NCI-H1105 (cell line): ENCODE results near the gene AGBL4.
"Not testable (repeated sequence)": the region's sequence is repeated elsewhere in the genome, so short reads cannot be mapped to it uniquely, and the experiment has no call there.

Source experiments
- DNase-seq: peaks from one replicate; lab custom pipeline; 2025; lab: John Stamatoyannopoulos, UW

Gene AGBL4

GRCh38 chr1:49028396-49028795 lies 995.4 kb downstream of the AGBL4 start:
- no peak for DNase-seq

- DNase-seq, result no peak
Measured at GRCh38 chr1:49026230-49026811, 997.4 kb downstream of the AGBL4 start.

GRCh38 chr1:49016030-49016977 lies 1007.5 kb downstream of the AGBL4 start:
- no peak for DNase-seq

GRCh38 chr1:49013079-49013478 lies 1010.7 kb downstream of the AGBL4 start:
- DNase-seq, result no peak

GRCh38 chr1:49002981-49003380 lies 1020.8 kb downstream of the AGBL4 start:
- DNase-seq, result not testable (repeated sequence)

- DNase-seq, result no peak
Measured at GRCh38 chr1:48999321-48999720, 1024.4 kb downstream of the AGBL4 start.

- DNase-seq, result no peak
Measured at GRCh38 chr1:48996311-48996710, 1027.4 kb downstream of the AGBL4 start.

GRCh38 chr1:48988633-48989197 lies 1035.0 kb downstream of the AGBL4 start:
- DNase-seq, result no peak

GRCh38 chr1:48979940-48980339 lies 1043.8 kb downstream of the AGBL4 start:
- DNase-seq, result no peak

- DNase-seq, result no peak
Measured at GRCh38 chr1:48978413-48978812, 1045.3 kb downstream of the AGBL4 start.

GRCh38 chr1:48977273-48977672 lies 1046.5 kb downstream of the AGBL4 start:
- DNase-seq, result no peak

GRCh38 chr1:48969971-48970370 lies 1053.8 kb downstream of the AGBL4 start:
- no peak for DNase-seq

GRCh38 chr1:48967318-48967717 lies 1056.4 kb downstream of the AGBL4 start:
- no peak for DNase-seq

- no peak for DNase-seq
Measured at GRCh38 chr1:48966583-48966982, 1057.2 kb downstream of the AGBL4 start.

GRCh38 chr1:48960320-48960719 lies 1063.4 kb downstream of the AGBL4 start:
- no peak for DNase-seq

- no peak for DNase-seq
Measured at GRCh38 chr1:48955774-48956173, 1068.0 kb downstream of the AGBL4 start.

- no peak for DNase-seq
Measured at GRCh38 chr1:48953617-48954016, 1070.1 kb downstream of the AGBL4 start.

GRCh38 chr1:48948562-48948961 lies 1075.2 kb downstream of the AGBL4 start:
- no peak for DNase-seq

- DNase-seq, result no peak
Measured at GRCh38 chr1:48947761-48948537, 1075.8 kb downstream of the AGBL4 start.

GRCh38 chr1:48946070-48946469 lies 1077.7 kb downstream of the AGBL4 start:
- no peak for DNase-seq

GRCh38 chr1:48944811-48945210 lies 1078.9 kb downstream of the AGBL4 start:
- DNase-seq, result no peak

GRCh38 chr1:48943826-48944225 lies 1079.9 kb downstream of the AGBL4 start:
- no peak for DNase-seq
